Stomach (tissue), 9 donors: ENCODE results near the gene TBC1D5. TPM values are rescaled to one million over a fixed set of nuclear protein-coding genes. Genes with fewer than 3 reads are reported as not detected.
A peak's percentile ranks its signal among the peaks of the same experiment; 100 is the strongest.

Experiments
- DNase-seq, 2 donors: peaks; one replicate each; pipeline versions ENCODE4 v3.0.0 to v3.0.0-alpha.2; 2013 to 2019
- H3K27ac ChIP-seq, 5 donors: fragments of 200-600 bp in 4 of 5; sonication (generic) in 4 of 5; one replicate each; pipeline ENCODE4 v1.5.1; 2013 to 2019; ENCODE audit warnings: mild to moderate bottlenecking in 1 of 5, moderate library complexity in 1 of 5
- H3K27me3 ChIP-seq, 3 donors: fragments of 200-600 bp; sonication (generic); one replicate each; pipeline ENCODE4 v1.5.1; 2017 to 2019; ENCODE audit warnings: mixed run types in 1 of 3
- H3K36me3 ChIP-seq, 4 donors: fragments of 200-600 bp; sonication (generic); 1 replicate in 3 of 4; 2 replicates in 1 of 4; pipeline ENCODE4 v1.5.1; 2016 to 2019
- H3K4me1 ChIP-seq, 4 donors: fragments of 200-600 bp; sonication (generic); one replicate each; pipeline ENCODE4 v1.5.1; 2016 to 2019
- H3K4me3 ChIP-seq, 4 donors: fragments of 200-600 bp; sonication (generic) in 3 of 4; one replicate each; pipeline ENCODE4 v1.5.1; 2016 to 2019; ENCODE audit warnings: mild to moderate bottlenecking in 1 of 4
- H3K9me3 ChIP-seq, 4 donors: fragments of 200-600 bp; sonication (generic); one replicate each; pipeline ENCODE4 v1.5.1; 2016 to 2019
- CTCF ChIP-seq, 7 experiments: fragments of 450-650 bp in 4 of 7; fragments of 200-600 bp in 3 of 7; sonication (generic) in 3 of 7; IDR thresholded peaks; one replicate each; pipeline ENCODE4 v1.5.1; 2016 to 2019; ENCODE audit warnings: antibody characterized with exemption in 7 of 7, control low read depth in 2 of 7, mild to moderate bottlenecking in 1 of 7
- EP300 ChIP-seq: sonication (generic); formaldehyde crosslinking; IDR thresholded peaks from one replicate; pipeline ENCODE4 v1.6.1; 2017; ENCODE audit warnings: antibody characterized with exemption
- POLR2A ChIP-seq, 4 donors: fragments of 450-650 bp; IDR thresholded peaks; one replicate each; pipeline ENCODE4 v1.6.1; 2016; ENCODE audit warnings: antibody characterized with exemption in 4 of 4, control low read depth in 2 of 4, mild to moderate bottlenecking in 1 of 4, moderate library complexity in 1 of 4
- POLR2AphosphoS5 ChIP-seq, 3 donors: sonication (generic); formaldehyde crosslinking; IDR thresholded peaks; one replicate each; pipeline ENCODE4 v1.6.1; 2016; ENCODE audit warnings: antibody characterized with exemption in 3 of 3
- WGBS, 5 donors: extraction: QIAGEN DNeasy Blood & Tissue Kit in 3 of 5; methylation state at CpG; one replicate each; pipeline versions ENCODE4 v1.1.5 to v1.1.7; 2013 to 2018; 5-methylcytosine and 5-hydroxymethylcytosine counted together
- intact Hi-C: fragments of 100-400 bp; cut with DNase I; formaldehyde crosslinking; loops from one replicate; pipeline ENCODE4 v1.15.1; 2023; ENCODE audit warnings: low total_unique reads
- polyA plus RNA-seq, 3 donors: library from polyadenylated mRNA; stranded (reverse); fragments of 200-250 nt; gene quantifications; one replicate each; pipeline ENCODE4 v1.2.3, GENCODE V29; 2013
- total RNA-seq, 5 donors: library from RNA; depleted of rRNA; stranded (reverse); fragments of >200 nt; gene quantifications; one replicate each; pipeline versions ENCODE4 v1.1.0 to v1.2.3, GENCODE V29; 2014 to 2016
- donor health status: healthy with polysubstance abuse.
- donor health status: Bipolar disorder and iron deficiency.
- donor health status: healthy.

The TBC1D5 gene
- total and polyA plus RNA-seq, 8 donors = 4.7 to 75.1 (median 32.0) TPM

- Histone ChIP-seq H3K9me3 (peaks cover 6 to 38% (median 27%) of the 10 kb centered on the region in 4 donors), H3K36me3 (peaks cover 20 to 69% (median 54%) of the 10 kb centered on the region in 4 donors), H3K27me3 (no peaks in the 10 kb centered on the region), H3K4me1 (no peaks in the 10 kb centered on the region), H3K27ac (no peak overlapping the region), H3K4me3 (no peak overlapping the region)
- TF ChIP-seq EP300 (no peak), POLR2A (IDR thresholded peaks at IDR 0.05) (no peak)
- intact Hi-C loops = no loop called here
- no peak for DNase-seq
- WGBS, 5 donors = 97 to 98% (median 98%) methylated on average over 4 of the region's 4 CpGs
Observed at GRCh38 chr3:17153209-17153608, 589.2 kb downstream of the TBC1D5 start.

GRCh38 chr3:17151598-17152373 is 590.6 kb downstream of the TBC1D5 start:
- H3K4me3 ChIP-seq = no peak overlapping the region
- H3K36me3 ChIP-seq = peaks cover 20 to 56% (median 44%) of the 10 kb centered on the region in 4 donors
- no peaks in the 10 kb centered on the region for H3K4me1 ChIP-seq
- 78 to 94% (median 88%) methylated on average over 12 to 16 of the region's 16 CpGs for WGBS, 5 donors
- H3K9me3 ChIP-seq = peaks cover 6 to 38% (median 27%) of the 10 kb centered on the region in 4 donors
- DNase-seq = peak; percentile 36 to 50
- H3K27ac ChIP-seq = peak overlapping the region in 2 of 5 donors; percentile 7 to 14
- TF ChIP-seq POLR2AphosphoS5 (IDR thresholded peaks at IDR 0.05) = no peak
- no peak for TF ChIP-seq EP300
- no peak for TF ChIP-seq CTCF (IDR thresholded peaks at IDR 0.05)
- no peak for TF ChIP-seq POLR2A (IDR thresholded peaks at IDR 0.05)
- H3K27me3 ChIP-seq = no peaks in the 10 kb centered on the region
- intact Hi-C loops = no loop called here

- H3K9me3 ChIP-seq = peaks cover 6 to 29% (median 17%) of the 10 kb centered on the region in 4 donors
- TF ChIP-seq EP300 (no peak), CTCF (IDR thresholded peaks at IDR 0.05) (no peak), POLR2AphosphoS5 (IDR thresholded peaks at IDR 0.05) (no peak), POLR2A (IDR thresholded peaks at IDR 0.05) (no peak)
- intact Hi-C loops = no loop called here
- no peaks in the 10 kb centered on the region for H3K27me3 ChIP-seq
- peaks cover 6 to 29% (median 16%) of the 10 kb centered on the region in 4 donors for H3K36me3 ChIP-seq
- DNase-seq = no peak
- WGBS, 5 donors = 85 to 94% (median 86%) methylated on average over 8 to 9 of the region's 9 CpGs
- H3K4me3 ChIP-seq = no peak overlapping the region
- H3K27ac ChIP-seq = no peak overlapping the region
- H3K4me1 ChIP-seq = no peaks in the 10 kb centered on the region
Observed at GRCh38 chr3:17149076-17149475, 593.4 kb downstream of the TBC1D5 start.

GRCh38 chr3:17144665-17144993 is 597.8 kb downstream of the TBC1D5 start:
- no peaks in the 10 kb centered on the region for H3K27me3 ChIP-seq
- H3K9me3 ChIP-seq = no peaks in the 10 kb centered on the region
- H3K36me3 ChIP-seq = no peaks in the 10 kb centered on the region
- H3K4me1 ChIP-seq = no peaks in the 10 kb centered on the region
- no peak for DNase-seq
- intact Hi-C loops = no loop called here
- H3K27ac ChIP-seq = no peak overlapping the region
- H3K4me3 ChIP-seq = no peak overlapping the region
- WGBS, 5 donors = 85 to 96% (median 95%) methylated on average over 7 of the region's 7 CpGs
- TF ChIP-seq EP300 = no peak
- no peak for TF ChIP-seq POLR2A (IDR thresholded peaks at IDR 0.05)
- TF ChIP-seq POLR2AphosphoS5 (IDR thresholded peaks at IDR 0.05) = no peak

- H3K36me3 ChIP-seq = no peaks in the 10 kb centered on the region
- no peaks in the 10 kb centered on the region for H3K9me3 ChIP-seq
- 83 to 90% (median 89%) methylated on average over 10 of the region's 10 CpGs for WGBS, 5 donors
- no peaks in the 10 kb centered on the region for H3K27me3 ChIP-seq
- H3K4me3 ChIP-seq = no peak overlapping the region
- no peak overlapping the region for H3K27ac ChIP-seq
- H3K4me1 ChIP-seq = no peaks in the 10 kb centered on the region
- intact Hi-C loops = no loop called here
- no peak for DNase-seq
- TF ChIP-seq CTCF (IDR thresholded peaks at IDR 0.05) (no peak), POLR2AphosphoS5 (IDR thresholded peaks at IDR 0.05) (no peak), EP300 (no peak), POLR2A (IDR thresholded peaks at IDR 0.05) (no peak)
Observed at GRCh38 chr3:17143893-17144664, 598.4 kb downstream of the TBC1D5 start.
